Activated CD4-positive, alpha-beta T cell treated with anti-CD3 and anti-CD28 coated beads for 48 hours (primary cell): ENCODE data around the gene PDLIM1.

Experiments
- DNase-seq: peaks from one replicate; pipeline ENCODE4 v3.0.0-alpha.2; 2020

PDLIM1 gene

DNA sequence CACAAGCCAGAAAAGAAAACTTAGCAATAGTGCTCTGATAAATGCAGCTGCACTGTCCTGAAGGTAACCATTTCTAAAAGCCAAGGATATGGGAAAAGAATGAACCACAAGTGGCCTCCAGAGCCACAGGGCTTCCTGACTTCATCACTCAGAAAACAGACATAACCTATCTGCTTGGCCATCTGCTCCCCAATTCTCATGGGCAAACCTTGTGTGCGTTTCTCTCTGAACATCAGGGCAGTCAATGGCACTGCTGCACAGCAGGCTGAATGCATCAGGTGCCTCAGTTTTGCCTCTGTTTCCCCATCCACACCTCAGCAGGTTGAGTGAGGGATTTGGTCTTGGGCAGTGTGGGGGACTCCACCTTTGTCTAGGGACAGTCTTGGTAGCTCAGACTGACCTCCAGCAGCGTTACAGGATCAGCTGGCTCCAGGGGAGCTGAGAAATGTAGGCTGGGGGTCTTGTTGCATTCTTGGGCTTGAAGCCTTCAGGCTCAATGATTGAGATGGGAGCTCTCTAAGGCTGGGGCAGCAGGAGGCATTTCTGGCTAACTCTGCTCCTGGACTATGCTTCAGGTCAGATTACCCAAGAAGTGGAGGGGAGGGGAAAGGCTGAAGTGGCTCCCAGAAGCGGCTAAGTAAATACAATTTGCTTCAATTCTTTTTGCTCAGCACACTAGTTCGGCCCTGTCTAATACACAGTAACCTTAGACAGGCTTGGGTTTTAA, 23.6 kb upstream of the PDLIM1 start:
- DNase-seq, result no peak

DNA sequence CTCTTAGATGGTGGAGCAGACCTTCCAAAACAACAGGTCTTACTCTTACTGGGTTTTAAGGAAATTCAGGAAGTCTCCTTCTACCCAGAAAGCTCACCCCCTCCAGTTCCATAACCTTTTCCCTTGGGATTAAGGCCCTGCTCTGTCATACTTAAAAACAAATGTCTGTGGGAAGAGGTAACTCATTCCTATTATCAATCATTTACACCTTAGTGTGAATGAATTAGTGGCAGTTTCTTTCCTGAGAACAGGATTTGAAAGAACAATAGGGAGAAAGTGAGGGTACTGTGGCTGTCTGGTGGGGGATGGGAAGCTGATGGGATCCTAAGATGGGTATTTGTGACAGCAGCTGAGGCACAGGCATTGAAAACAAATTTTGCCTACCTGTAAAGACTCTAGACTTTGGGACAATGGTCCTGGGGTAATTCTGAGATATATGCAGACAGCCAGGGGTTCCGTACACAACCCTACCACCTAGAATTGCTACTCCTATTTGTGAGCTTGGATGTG, 22.2 kb upstream of the PDLIM1 start:
- no peak for DNase-seq

- no peak for DNase-seq
Measured at GRCh38 chr10:95312257-95312656, 21.5 kb upstream of the PDLIM1 start.

DNA sequence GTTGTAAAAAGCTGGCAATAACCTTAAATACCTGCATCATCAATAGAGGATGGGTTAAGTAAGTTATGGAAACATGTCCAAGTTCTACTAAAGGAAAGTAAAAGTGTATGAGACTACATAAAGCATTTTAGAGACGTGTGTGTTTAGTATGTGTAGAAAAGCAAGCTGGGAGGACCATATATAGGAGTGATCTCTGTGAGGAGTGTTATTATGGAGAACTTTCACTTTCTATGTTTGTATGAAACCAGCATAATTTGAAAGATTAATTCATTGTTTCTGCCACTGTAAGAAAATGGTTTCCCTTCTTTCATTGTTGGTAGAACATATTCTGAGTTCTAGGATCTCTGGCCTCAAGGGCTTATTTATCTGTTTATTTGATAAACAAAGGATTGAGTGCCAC, 19.2 kb upstream of the PDLIM1 start:
- DNase-seq, result no peak

- DNase-seq, result peak; percentile 21
Measured at GRCh38 chr10:95308389-95309302, 17.8 kb upstream of the PDLIM1 start.

DNA sequence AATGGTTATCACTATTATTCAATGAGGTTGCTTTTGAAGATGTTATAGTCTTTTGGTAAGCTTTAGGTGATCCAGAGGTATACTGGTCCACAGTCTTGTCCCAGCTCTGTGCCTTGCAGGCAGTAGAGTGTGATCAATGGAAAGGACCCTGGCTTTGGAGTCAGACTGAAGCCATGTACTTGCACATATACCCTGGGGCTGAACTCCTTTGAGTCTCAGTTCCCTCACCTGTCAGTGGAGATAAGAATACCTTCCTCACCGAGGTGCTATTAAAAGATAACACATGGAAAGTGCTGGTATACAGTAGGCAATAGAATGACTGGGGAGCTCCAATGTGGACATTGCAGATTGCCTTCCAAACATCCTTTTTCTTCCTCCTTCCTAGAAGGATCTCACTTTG, 16.0 kb upstream of the PDLIM1 start:
- DNase-seq, result no peak

- DNase-seq, result no peak
Measured at GRCh38 chr10:95306318-95306650, 15.5 kb upstream of the PDLIM1 start.

GRCh38 chr10:95305606-95306317, 15.0 kb upstream of the PDLIM1 start:
- no peak for DNase-seq

DNA sequence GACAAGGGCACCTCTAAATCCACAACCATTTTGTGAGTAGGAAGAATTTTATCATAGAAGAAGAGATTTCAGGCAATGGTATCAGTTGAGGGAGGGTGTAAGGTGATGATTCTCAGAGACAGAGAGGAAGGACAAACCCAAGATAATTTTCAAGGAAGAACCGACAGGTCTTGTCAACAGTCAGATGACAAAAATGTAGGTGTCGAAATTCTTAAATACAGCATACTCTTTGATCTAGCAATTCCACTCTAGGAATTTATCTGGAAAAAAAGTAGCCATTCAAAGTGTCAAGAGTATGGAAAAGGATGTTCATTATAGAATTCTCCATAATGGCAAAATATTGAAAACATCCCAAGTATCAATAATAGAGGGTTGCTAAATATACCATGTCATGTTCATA, 14.2 kb upstream of the PDLIM1 start:
- no peak for DNase-seq

GRCh38 chr10:95304463-95304862, 13.7 kb upstream of the PDLIM1 start:
- no peak for DNase-seq

DNA sequence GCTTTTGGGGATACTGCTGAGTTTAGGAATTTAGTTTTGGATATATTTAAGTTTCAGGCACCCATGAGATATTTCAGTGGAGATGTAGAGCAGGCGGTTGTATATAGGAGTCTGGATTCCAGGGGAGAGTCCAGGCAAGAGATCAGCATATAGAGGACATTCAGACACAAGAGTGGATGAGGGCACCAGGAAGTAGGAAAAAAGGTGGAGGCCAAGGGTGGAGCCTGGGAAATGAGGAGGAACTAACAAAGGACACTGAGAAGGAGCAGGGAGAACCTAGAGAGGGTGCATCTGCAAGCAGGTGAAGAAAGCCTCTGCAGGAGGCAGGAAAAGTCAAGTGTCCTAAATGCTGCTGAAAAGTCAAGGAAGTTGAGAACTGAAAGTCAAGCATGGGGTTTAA, 13.1 kb upstream of the PDLIM1 start:
- DNase-seq, result no peak

DNA sequence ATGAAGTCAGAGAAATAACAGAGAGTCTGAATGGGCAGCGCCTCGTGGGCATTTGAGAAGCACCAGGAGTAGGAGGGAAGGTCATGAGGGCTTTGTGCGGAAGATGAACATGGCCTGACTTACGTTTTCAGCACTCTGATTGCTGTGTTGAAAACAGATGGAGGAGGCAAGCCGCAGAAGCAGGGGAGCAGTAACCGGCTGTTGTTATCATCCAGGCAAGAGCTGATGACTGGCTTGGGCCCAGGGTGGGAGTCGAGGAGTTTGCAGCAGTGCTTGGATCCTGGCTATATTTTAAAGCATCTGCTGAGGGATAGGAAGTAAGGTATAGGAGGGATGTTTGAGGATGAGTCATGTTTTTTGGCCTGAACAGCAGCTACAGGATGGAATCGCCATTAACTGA, 12.7 kb upstream of the PDLIM1 start:
- no peak for DNase-seq

- DNase-seq, result no peak
Measured at GRCh38 chr10:95300022-95300539, 9.3 kb upstream of the PDLIM1 start.

GRCh38 chr10:95297402-95297801, 6.6 kb upstream of the PDLIM1 start:
- no peak for DNase-seq

DNA sequence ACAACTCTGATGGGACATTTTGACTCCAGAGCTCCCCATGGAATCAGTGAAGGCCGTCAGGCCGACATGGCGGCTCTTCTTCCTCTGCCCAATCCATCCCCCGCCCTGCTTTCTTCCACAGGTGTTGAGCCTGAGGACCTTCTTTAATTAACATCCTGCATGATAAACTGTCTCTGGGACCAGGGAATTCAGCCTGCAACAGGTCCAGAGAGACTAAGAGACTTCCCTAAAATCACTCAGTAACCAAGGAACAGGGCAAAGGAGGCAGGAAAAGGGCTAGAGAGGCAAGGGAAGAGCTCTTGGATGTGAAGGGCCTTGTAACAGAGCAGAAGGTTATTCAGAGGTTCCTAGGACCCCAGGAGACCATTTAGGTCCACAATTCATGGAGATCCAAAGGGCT, 6.0 kb upstream of the PDLIM1 start:
- no peak for DNase-seq

DNA sequence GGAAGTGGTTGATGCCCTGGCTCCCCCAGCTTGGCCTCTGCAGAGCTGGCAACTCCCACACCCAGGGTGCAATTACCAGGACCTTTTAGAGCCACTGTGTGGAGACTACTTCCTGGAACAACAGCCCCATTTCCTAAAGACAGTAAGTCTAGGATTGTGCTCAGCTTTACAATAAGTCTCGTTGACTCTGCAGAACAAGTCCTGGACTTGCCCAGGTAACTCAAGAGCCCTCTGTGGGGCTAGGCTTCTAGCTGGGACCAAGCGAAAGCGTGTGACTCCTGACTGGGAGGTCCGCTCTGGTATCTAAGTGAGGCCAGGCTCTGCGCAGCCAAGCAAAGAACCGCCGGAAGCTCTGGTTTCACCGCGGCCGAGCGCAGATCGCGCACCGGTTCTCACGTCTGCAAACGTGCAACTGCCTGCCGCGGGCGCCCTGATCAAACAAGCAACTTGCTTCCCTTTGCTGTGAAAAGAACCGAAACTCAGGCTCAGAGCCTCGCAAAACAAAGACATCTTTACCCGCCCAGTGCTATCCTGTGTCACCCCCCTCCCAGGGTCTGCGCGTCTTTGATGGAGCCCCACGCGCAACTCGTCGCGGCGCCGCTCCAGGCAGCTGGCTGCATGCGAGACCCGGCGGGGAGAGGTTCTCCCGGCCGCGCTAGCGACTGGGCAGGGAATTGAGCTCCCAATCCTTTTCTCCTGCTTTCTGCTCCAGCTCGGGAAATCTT, 4.4 kb upstream of the PDLIM1 start:
- peak; percentile 55 for DNase-seq

DNA sequence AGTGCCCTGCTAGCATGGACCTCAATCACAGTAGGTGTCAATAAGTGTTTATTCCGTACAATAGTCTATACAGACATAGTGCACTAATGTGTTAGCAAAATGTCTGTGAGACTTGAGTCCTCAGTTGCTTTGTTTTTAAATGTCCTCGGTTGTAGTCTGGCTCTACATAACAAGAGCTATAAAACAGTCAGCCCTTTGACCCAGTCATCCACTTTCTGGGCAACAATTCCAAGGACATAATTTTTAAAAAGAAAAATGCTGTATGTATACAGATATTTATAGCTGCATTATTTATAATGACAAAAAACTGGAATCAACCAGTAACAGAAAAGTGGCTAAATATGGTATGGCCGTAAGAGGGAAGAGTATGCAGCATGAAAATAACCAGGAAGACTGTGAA, 2.8 kb upstream of the PDLIM1 start:
- DNase-seq, result no peak

DNA sequence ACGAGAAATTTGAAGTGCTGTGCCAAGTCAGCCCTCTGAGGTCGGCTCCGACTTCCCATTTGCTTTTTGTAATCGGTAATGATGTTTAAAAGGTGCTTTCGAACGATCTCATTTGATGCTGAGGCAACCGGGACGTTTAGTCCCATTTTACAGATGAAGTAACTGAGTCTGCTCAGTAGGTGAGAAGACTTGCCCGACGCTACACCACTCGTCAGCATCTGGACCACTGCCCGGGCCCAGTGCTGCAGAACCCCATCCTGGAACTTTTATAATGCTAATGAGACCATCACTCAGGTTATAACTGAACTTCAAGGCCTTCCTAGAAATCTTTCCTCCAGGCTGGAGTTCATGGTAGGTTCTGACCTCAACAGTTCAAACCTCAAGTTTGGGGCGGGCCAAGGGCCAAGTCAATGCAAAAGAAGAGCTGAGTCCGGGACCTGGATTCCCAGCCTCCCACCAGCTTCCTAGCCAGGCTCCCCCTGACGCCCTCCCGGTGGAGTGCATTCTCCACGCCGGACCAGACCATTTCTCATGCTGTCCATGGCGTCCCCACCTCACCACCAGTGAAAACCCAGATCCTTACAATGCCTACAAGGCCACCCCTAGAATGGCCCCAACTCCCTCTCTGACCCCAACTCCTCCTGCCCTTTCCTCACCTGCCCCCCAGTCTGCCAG, 699 bp upstream of the PDLIM1 start:
- no peak for DNase-seq

- DNase-seq, result no peak
Measured at GRCh38 chr10:95289921-95290421, 832 bp downstream of the PDLIM1 start.

GRCh38 chr10:95289003-95289920, 1.5 kb downstream of the PDLIM1 start:
- DNase-seq, result no peak

GRCh38 chr10:95288303-95288702, 2.5 kb downstream of the PDLIM1 start:
- DNase-seq, result no peak
